Loucy (cell line): ENCODE measurements around the gene FBXO42.

ENCODE experiments used
- H2AFZ ChIP-seq: fragments of 200-600 bp; sonication (generic); 2 replicates; pipeline ENCODE4 v1.6.0; 2016; ENCODE audit warnings: antibody characterized with exemption, mild to moderate bottlenecking, low read length, moderate library complexity
- H3F3A ChIP-seq: fragments of 200-600 bp; 2 replicates; pipeline ENCODE4 v1.6.0; 2016; ENCODE audit warnings: antibody characterized with exemption, low read depth, mild to moderate bottlenecking
- H3K27me3 ChIP-seq: fragments of 200-600 bp; sonication (generic); 2 replicates; pipeline ENCODE4 v1.6.1; 2014; ENCODE audit warnings: low read length, mild to moderate bottlenecking; ENCODE audit not compliant: insufficient read depth, poor library complexity, severe bottlenecking
- H3K36me3 ChIP-seq: fragments of 200-600 bp; sonication (generic); 2 replicates; pipeline ENCODE4 v1.6.1; 2016; ENCODE audit warnings: low read length; ENCODE audit not compliant: insufficient read depth
- H3K4me1 ChIP-seq: fragments of 200-600 bp; sonication (generic); 2 replicates; pipeline ENCODE4 v1.5.1; 2014; ENCODE audit warnings: low read length, mild to moderate bottlenecking; ENCODE audit not compliant: insufficient read depth, poor library complexity, severe bottlenecking
- H3K4me2 ChIP-seq: fragments of 200-600 bp; sonication (generic); 2 replicates; pipeline ENCODE4 v1.6.0; 2014; ENCODE audit warnings: antibody characterized with exemption, low read length, low read depth, mild to moderate bottlenecking; ENCODE audit not compliant: poor library complexity, severe bottlenecking
- H3K4me3 ChIP-seq: fragments of 200-600 bp; sonication (generic); 2 replicates; pipeline ENCODE4 v1.5.1; 2014; ENCODE audit warnings: low read length, mild to moderate bottlenecking, mixed read lengths; ENCODE audit not compliant: poor library complexity, severe bottlenecking
- H3K79me2 ChIP-seq: fragments of 200-600 bp; sonication (generic); 2 replicates; pipeline ENCODE4 v1.6.1; 2014; ENCODE audit warnings: low read length; ENCODE audit not compliant: insufficient read depth
- H3K9ac ChIP-seq: fragments of 200-600 bp; sonication (generic); 2 replicates; pipeline ENCODE4 v1.6.0; 2014; ENCODE audit warnings: mild to moderate bottlenecking, low read depth, low read length, moderate library complexity; ENCODE audit not compliant: poor library complexity, severe bottlenecking
- H3K9me2 ChIP-seq: fragments of 200-600 bp; sonication (generic); replicated peaks from 2 replicates; pipeline ENCODE4 v1.6.1; 2016; ENCODE audit warnings: low read depth, low read length, mixed read lengths
- H3K9me3 ChIP-seq: fragments of 200-600 bp; sonication (generic); 2 replicates; pipeline ENCODE4 v1.6.1; 2014; ENCODE audit warnings: mild to moderate bottlenecking, antibody characterized with exemption, low read length, low read depth; ENCODE audit not compliant: insufficient read depth
- H4K20me1 ChIP-seq: fragments of 200-600 bp; sonication (generic); 2 replicates; pipeline ENCODE4 v1.6.0; 2014; ENCODE audit warnings: antibody characterized with exemption, low read length, mild to moderate bottlenecking; ENCODE audit not compliant: insufficient read depth, poor library complexity, severe bottlenecking
- CTCF ChIP-seq: fragments of 200-600 bp; sonication (generic); conservative IDR thresholded peaks from 2 replicates; pipeline ENCODE4 v1.5.1; 2014; ENCODE audit warnings: mild to moderate bottlenecking, antibody characterized with exemption, low read length
- EZH2phosphoT487 ChIP-seq: fragments of 200-600 bp; IDR thresholded peaks from 2 replicates; pipeline ENCODE4 v1.6.1; 2018; ENCODE audit warnings: antibody characterized with exemption, mild to moderate bottlenecking, moderate library complexity, borderline replicate concordance

FBXO42 gene

GRCh38 chr1:16267690-16268180, 84.5 kb downstream of the FBXO42 start:
- peaks cover 3% of the 10 kb centered on the region for H4K20me1 ChIP-seq
- no peak overlapping the region for H3K9ac ChIP-seq
- H3K36me3 ChIP-seq, result peaks cover 12% of the 10 kb centered on the region; the same call in 1 of the 2 replicates
- H3K27me3 ChIP-seq, result no peaks in the 10 kb centered on the region
- H3F3A ChIP-seq, result no peaks in the 10 kb centered on the region
- H3K9me2 ChIP-seq, result no peaks in the 10 kb centered on the region
- H3K4me2 ChIP-seq, result no peak overlapping the region
- H2AFZ ChIP-seq, result no peak overlapping the region
- TF ChIP-seq EZH2phosphoT487, result no peak
- no peak for TF ChIP-seq CTCF
- no peaks in the 10 kb centered on the region for H3K4me1 ChIP-seq
- H3K79me2 ChIP-seq, result peaks cover 28% of the 10 kb centered on the region; the same call in 1 of the 2 replicates
- H3K9me3 ChIP-seq, result no peaks in the 10 kb centered on the region
- H3K4me3 ChIP-seq, result no peak overlapping the region

- Histone ChIP-seq H3K27me3 (no peaks in the 10 kb centered on the region), H2AFZ (no peak overlapping the region), H3K79me2 (peaks cover 35% of the 10 kb centered on the region; the same call in 1 of the 2 replicates), H3K9ac (no peak overlapping the region), H3F3A (no peaks in the 10 kb centered on the region), H3K4me2 (no peak overlapping the region), H3K4me1 (no peaks in the 10 kb centered on the region), H3K36me3 (peaks cover 11% of the 10 kb centered on the region; the same call in 1 of the 2 replicates), H4K20me1 (peaks cover 3% of the 10 kb centered on the region), H3K9me3 (no peaks in the 10 kb centered on the region), H3K9me2 (no peaks in the 10 kb centered on the region), H3K4me3 (no peak overlapping the region)
- no peak for TF ChIP-seq CTCF
- no peak for TF ChIP-seq EZH2phosphoT487
Measured at GRCh38 chr1:16266411-16267118, 85.7 kb downstream of the FBXO42 start.

GRCh38 chr1:16262067-16262466, 90.2 kb downstream of the FBXO42 start:
- Histone ChIP-seq H3K79me2 (peaks cover 29% of the 10 kb centered on the region; the same call in 1 of the 2 replicates), H3K36me3 (peaks cover 12% of the 10 kb centered on the region; the same call in 1 of the 2 replicates), H3K4me1 (no peaks in the 10 kb centered on the region), H3K9me3 (no peaks in the 10 kb centered on the region), H3K4me3 (no peak overlapping the region), H3F3A (no peaks in the 10 kb centered on the region), H2AFZ (no peak overlapping the region), H4K20me1 (peaks cover 3% of the 10 kb centered on the region), H3K4me2 (no peak overlapping the region), H3K9ac (no peak overlapping the region), H3K9me2 (no peaks in the 10 kb centered on the region), H3K27me3 (no peaks in the 10 kb centered on the region)
- TF ChIP-seq CTCF (no peak), EZH2phosphoT487 (no peak)
